CD4-positive, alpha-beta T cell treated with Interleukin-21 for 1 hour (primary cell): ENCODE results near the gene PLEKHA6.

ENCODE experiments used
- DNase-seq: peaks from one replicate; pipeline ENCODE4 v3.0.0-alpha.2; 2020

Gene PLEKHA6

DNA sequence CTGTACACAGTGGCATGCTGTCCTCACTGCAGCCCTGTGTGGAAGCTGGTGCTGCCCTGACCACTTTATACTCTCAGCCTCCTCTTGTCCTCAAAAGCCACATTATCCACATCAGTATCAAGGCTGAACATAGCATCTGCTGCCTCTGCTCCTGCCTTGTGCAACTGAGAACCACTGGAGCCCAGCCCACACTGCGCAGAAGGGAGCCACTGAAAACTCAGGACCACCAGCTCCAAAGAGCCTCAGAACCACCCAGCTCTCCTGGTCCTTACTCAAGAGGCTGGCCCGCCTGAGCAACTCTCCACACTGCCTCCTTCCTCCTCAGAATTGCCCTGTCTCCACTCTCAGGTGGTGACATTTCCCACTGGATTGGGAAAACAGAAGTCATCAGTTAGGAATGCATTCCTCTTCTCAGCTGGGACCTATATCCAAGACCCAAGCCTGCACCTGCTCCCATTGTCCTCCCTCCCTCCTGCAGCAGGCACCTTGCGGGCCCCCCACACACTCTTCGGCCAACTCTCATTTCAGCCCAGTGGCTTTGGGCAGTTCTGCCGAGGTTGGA is 156.4 kb downstream of the PLEKHA6 start:
- DNase-seq, result no peak

DNA sequence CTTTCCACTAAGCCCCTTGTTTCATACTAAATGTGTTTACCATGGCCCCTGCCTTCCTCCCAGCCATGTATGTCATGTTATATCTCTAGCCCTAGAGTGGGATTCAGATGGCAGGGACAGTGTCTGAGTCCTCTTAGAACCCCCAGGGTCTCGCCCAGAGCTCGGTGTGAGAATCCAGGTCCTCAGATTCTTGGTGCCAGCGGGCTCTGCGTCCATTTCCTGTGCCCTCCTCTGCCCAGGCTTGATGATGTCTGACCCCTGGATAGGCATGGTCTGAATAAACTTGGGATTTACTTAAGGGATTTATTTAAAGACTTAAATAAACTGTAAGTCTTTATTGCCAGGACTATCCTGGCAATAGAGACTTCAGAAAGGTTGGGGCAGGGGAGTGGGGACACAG is 157.2 kb downstream of the PLEKHA6 start:
- no peak for DNase-seq

- DNase-seq, result no peak
Measured at GRCh38 chr1:204201348-204202040, 158.2 kb downstream of the PLEKHA6 start.

DNA sequence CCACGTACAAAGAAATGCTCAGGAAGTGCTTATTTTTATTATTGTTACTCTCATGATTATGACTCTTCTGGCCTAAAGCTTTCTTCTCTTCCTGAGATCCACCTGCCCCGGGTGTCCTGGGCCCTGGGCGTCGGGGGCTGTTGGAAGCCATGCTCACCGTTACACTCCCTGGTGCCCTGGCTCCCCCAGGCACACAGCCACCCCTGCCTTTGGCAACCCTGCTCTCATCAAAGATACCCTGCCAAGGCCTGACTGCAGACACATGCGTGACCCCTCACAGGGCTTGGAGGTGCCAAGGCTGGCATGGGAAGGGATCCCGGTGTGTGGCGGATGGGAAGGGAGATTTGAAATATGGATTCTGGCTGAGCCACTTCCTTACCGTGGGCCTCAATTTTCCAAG is 160.2 kb downstream of the PLEKHA6 start:
- no peak for DNase-seq

- DNase-seq, result no peak
Measured at GRCh38 chr1:204198348-204199340, 161.1 kb downstream of the PLEKHA6 start.

- no peak for DNase-seq
Measured at GRCh38 chr1:204197068-204197467, 162.7 kb downstream of the PLEKHA6 start.

- no peak for DNase-seq
Measured at GRCh38 chr1:204196068-204196795, 163.5 kb downstream of the PLEKHA6 start, which contains the start of gene KISS1. TSS of gene KISS1 (minus strand) at chr1:204196491. CDS start at chr1:204192876, 3,615 bp downstream.

DNA sequence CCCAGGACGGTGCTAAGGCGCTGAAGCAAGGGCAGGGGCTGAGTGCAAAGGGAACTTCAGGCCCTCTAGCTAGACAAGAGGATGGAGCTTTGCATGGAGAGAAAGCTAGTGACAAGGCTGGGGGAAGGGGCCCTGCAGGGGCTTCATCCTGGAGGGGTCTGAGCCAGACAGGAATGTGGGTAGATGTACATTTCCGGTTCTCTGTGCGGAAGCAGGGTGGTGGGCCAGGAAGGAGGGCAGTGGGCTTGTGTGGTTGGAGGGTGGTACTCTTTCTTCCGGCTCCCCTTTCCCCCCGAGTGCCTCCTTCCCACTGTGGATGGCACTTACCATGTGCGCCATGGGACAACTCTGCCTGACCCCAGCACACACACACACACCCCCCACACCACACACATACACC is 165.0 kb downstream of the PLEKHA6 start:
- DNase-seq, result no peak

DNA sequence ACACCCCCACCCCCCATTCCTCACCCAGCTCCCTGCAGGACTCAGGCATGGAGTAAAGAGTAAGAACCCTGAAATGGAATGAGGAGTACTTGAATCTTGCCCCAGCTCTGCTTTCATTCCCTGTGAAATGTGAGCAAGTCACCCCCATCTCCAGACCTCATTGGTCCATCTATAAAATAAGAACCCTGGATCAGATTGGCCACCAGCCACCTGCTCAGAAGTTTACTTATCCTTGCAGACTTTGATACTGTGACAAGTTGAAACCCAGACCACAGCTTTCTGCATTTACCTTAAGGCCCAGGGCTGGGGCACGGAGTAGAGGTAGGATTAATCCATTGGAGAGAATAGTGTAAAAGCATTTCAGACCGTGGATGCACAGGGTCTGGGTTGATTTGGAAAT is 165.6 kb downstream of the PLEKHA6 start:
- no peak for DNase-seq

GRCh38 chr1:204192589-204193352 is 167.0 kb downstream of the PLEKHA6 start:
- DNase-seq, result no peak

GRCh38 chr1:204192046-204192445 is 167.7 kb downstream of the PLEKHA6 start:
- no peak for DNase-seq

DNA sequence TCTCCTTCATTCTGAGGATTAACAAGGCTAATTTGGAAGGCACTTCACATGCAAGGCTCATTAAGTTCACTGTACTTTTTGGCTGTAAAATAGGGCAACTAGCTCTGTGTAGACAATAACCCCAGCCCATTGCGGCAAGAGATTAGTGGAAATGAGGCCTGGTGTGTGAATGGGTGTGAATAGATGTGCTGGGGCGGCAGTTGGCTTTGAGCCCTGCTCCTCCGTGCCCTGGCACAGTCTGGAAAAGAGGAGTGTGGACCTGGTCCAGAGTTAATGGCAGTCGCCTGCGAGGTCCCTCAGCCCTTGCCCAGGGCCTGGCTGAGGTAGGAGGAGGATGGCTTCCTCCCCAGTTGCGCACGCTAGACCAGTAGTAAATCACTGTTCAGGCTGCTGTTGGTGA is 168.3 kb downstream of the PLEKHA6 start:
- DNase-seq, result no peak

- no peak for DNase-seq
Measured at GRCh38 chr1:204190212-204191211, 169.2 kb downstream of the PLEKHA6 start.

DNA sequence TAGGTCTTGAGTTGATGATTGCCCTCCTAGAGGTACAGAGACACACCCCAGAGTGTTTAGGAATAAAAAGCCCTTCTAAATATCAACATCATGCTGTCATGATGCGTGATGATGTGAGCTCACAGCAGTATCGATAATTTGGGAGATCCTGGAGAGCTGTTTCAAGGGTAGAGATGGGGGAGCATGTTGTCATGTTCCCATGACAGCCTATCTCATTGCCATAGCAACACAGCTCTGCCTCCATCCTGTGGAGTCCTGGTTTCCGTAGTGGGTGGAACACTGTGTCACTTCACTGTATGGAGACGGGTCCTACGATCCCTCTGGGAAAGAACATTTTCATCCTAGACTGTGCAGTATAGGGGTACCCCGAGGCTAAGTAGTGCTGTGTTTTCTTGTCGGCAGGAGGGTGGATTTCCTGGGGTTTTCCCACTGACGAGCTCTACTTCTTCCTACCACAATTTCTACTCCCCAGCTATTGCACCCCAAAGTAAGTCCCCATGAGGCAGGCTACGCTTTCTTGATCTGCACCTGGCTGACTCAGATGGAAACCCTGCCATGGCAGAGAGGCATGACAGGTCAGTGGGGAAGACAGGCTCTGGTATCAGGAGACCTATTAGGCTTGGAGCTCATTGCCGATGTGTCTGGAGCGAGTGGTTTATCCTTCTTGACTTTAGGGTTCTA is 170.6 kb downstream of the PLEKHA6 start:
- DNase-seq, result no peak

GRCh38 chr1:204186597-204186996 is 173.1 kb downstream of the PLEKHA6 start:
- no peak for DNase-seq

GRCh38 chr1:204181116-204181515 is 178.6 kb downstream of the PLEKHA6 start:
- DNase-seq, result no peak

GRCh38 chr1:204180133-204180532 is 179.6 kb downstream of the PLEKHA6 start:
- no peak for DNase-seq

DNA sequence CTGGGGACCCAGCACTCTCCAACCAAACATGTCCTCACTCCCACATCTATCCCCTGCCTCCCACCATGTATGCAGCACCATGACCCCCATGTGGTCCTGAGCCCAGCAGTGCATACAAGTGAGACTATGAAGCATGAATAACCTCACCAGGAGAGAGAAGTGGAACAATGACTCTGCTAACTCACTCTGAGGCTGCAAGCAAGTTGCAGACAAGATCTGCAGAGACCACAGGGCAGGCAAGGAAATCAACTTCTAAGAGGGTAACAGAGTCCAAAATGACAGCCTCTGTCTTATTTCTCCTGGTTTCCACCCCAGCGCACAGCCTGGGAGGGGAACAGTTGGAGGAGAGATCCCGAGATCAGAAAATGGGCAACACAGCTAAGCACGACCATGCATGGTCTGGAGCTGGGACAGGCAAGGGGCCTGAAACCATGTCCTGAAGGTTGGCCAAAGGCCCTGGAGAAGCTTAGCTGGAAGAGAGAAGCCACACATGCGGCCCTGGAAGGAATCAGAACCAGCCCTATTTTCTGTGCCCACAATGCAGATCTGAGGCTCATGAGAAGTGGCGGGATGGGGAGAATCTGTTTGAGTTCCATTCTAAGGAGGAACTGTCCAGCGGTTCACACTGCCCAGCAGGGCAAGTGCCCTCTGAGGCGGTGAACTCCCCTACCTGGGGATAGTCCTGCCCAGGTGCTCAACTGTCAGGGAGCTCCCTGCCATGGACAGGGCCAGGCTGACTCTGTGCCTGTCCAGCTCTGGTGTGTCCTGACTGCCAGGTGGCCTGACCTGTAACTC is 181.0 kb downstream of the PLEKHA6 start:
- DNase-seq, result no peak

- no peak for DNase-seq
Measured at GRCh38 chr1:204177133-204177532, 182.6 kb downstream of the PLEKHA6 start.
